Endothelial cell of umbilical vein (primary cell): ENCODE data around the gene MBTPS1. TPM values are rescaled to one million over a fixed set of nuclear protein-coding genes. Genes with fewer than 3 reads are reported as not detected.

Source experiments
- BruUV-seq: library from RNA; stranded (reverse); fragments of 400-500 nt; replicated peaks from 2 replicates; lab custom pipeline; 2021; lab: Mats Ljungman, UMichigan
- CTCF ChIA-PET: fragments of 300-600, 350-600 bp; sonication (Branson Sonifier 250); formaldehyde crosslinking; loops from one replicate; lab custom pipeline; 2021; ENCODE audit warnings: antibody characterized with exemption, inconsistent platforms; lab: Charles Lee
- POLR2A ChIA-PET: fragments of 300-600, 350-600 bp; sonication (Branson Sonifier 250); formaldehyde crosslinking; loops from one replicate; lab custom pipeline; 2021; ENCODE audit warnings: antibody characterized with exemption, inconsistent platforms; lab: Charles Lee
- DNase-seq: peaks from one replicate; pipeline ENCODE4 v3.0.0-alpha.2; 2011; ENCODE audit warnings: low read depth, low spot score
- FAIRE-seq: peaks from 2 replicates; lab custom pipeline; 2011; peaks lifted over from hg19 to GRCh38; lab: Jason Lieb, UNC
- H2AFZ ChIP-seq: 2 replicates; pipeline ENCODE4 v1.6.0; 2012; ENCODE audit warnings: low read depth, low read length, control low read depth, inconsistent platforms
- H3K27ac ChIP-seq: 2 replicates; pipeline ENCODE4 v1.5.1; 2011; ENCODE audit warnings: low read depth, mild to moderate bottlenecking, control low read depth, low read length, moderate library complexity; ENCODE audit not compliant: insufficient read depth
- H3K27me3 ChIP-seq, 2 experiments: 2 replicates each; pipeline versions ENCODE4 v1.6.0 to v1.6.1; 2011; ENCODE audit warnings: low read length in 2 of 2, mixed read lengths in 1 of 2; ENCODE audit not compliant: control insufficient read depth in 2 of 2, insufficient read depth in 2 of 2
- H3K36me3 ChIP-seq, 2 experiments: 2 replicates in 1 of 2; 3 replicates in 1 of 2; pipeline ENCODE4 v1.5.1; 2011; ENCODE audit warnings: low read length in 2 of 2, mild to moderate bottlenecking in 1 of 2, moderate library complexity in 1 of 2; ENCODE audit not compliant: control insufficient read depth in 2 of 2, insufficient read depth in 2 of 2; ENCODE audit errors: extremely low read depth in 1 of 2
- H3K4me1 ChIP-seq: 3 replicates; pipeline ENCODE4 v1.5.1; 2011; ENCODE audit warnings: mild to moderate bottlenecking, low read length; ENCODE audit not compliant: control insufficient read depth, insufficient read depth; ENCODE audit errors: extremely low read depth
- H3K4me2 ChIP-seq: 2 replicates; pipeline ENCODE4 v1.6.1; 2011; ENCODE audit warnings: low read length, control low read depth, mixed read lengths; ENCODE audit not compliant: insufficient read depth
- H3K4me3 ChIP-seq, 3 experiments: fragments of 200-600 bp in 1 of 3; sonication (generic), shearing (Covaris generic) in 1 of 3; replicated peaks in 1 of 3; 2 replicates each; pipeline ENCODE4 v1.5.1; 2011 to 2016; ENCODE audit warnings: control low read depth in 3 of 3, low read length in 3 of 3, mild to moderate bottlenecking in 2 of 3, inconsistent platforms in 1 of 3, low read depth in 1 of 3, moderate library complexity in 1 of 3; ENCODE audit not compliant: insufficient read depth in 1 of 3
- H3K79me2 ChIP-seq: 2 replicates; pipeline ENCODE4 v1.6.0; 2012; ENCODE audit warnings: low read length, inconsistent platforms; ENCODE audit not compliant: control insufficient read depth, insufficient read depth
- H3K9ac ChIP-seq: replicated peaks from 2 replicates; pipeline ENCODE3; 2011; ENCODE audit warnings: low read length, control low read depth; ENCODE audit not compliant: insufficient read depth; ENCODE audit errors: extremely low read depth
- H3K9me1 ChIP-seq: replicated peaks from 3 replicates; pipeline ENCODE4 v1.6.0; 2011; ENCODE audit warnings: mild to moderate bottlenecking, low read length; ENCODE audit not compliant: control insufficient read depth, insufficient read depth; ENCODE audit errors: extremely low read depth
- H3K9me3 ChIP-seq: replicated peaks from 2 replicates; pipeline ENCODE4 v1.5.1; 2012; ENCODE audit warnings: low read length, inconsistent platforms; ENCODE audit not compliant: control insufficient read depth, insufficient read depth
- H4K20me1 ChIP-seq: replicated peaks from 2 replicates; pipeline ENCODE3; 2011; ENCODE audit warnings: mild to moderate bottlenecking, low read length; ENCODE audit not compliant: control insufficient read depth, insufficient read depth; ENCODE audit errors: extremely low read depth
- EZH2 ChIP-seq: IDR thresholded peaks from 2 replicates; pipeline ENCODE4 v1.6.1; 2012; ENCODE audit warnings: borderline replicate concordance, low read depth, mild to moderate bottlenecking, moderate library complexity, low read length, inconsistent platforms; ENCODE audit not compliant: severe bottlenecking
- FOS ChIP-seq: IDR thresholded peaks from 2 replicates; pipeline ENCODE4 v1.6.1; 2011; ENCODE audit warnings: mild to moderate bottlenecking, low read length, moderate library complexity, borderline replicate concordance; ENCODE audit not compliant: insufficient read depth
- GATA2 ChIP-seq: IDR thresholded peaks from 2 replicates; pipeline ENCODE4 v1.7.0; 2011; ENCODE audit warnings: low read depth, mild to moderate bottlenecking, moderate library complexity, mixed read lengths, low read length; ENCODE audit not compliant: insufficient read length, insufficient read depth
- JUN ChIP-seq: IDR thresholded peaks from 2 replicates; pipeline ENCODE4 v1.6.1; 2011; ENCODE audit warnings: borderline replicate concordance, low read depth; ENCODE audit not compliant: insufficient read length, insufficient read depth
- MAX ChIP-seq: IDR thresholded peaks from 2 replicates; pipeline ENCODE4 v1.6.1; 2011; ENCODE audit not compliant: insufficient read depth, insufficient read length
- MYC ChIP-seq: IDR thresholded peaks from one replicate; pipeline ENCODE4 v1.6.1; 2011; ENCODE audit warnings: mild to moderate bottlenecking, low read depth, low read length
- POLR2A ChIP-seq: IDR thresholded peaks from 2 replicates; pipeline ENCODE4 v1.6.1; 2012; ENCODE audit warnings: low read depth, mild to moderate bottlenecking, control low read depth, low read length
- POLR2AphosphoS5 ChIP-seq: IDR thresholded peaks from 2 replicates; pipeline ENCODE4 v1.6.1; 2012; ENCODE audit warnings: low read depth, mild to moderate bottlenecking, control low read depth, low read length, moderate library complexity; ENCODE audit not compliant: insufficient read depth
- dilution Hi-C: fragments of 300-500 bp; cut with MboI; formaldehyde crosslinking; loops from one replicate; pipeline ENCODE4 v1.15.0; 2019; ENCODE audit warnings: low sequenced_read_pairs; ENCODE audit not compliant: extremely low pct_ligation_motif_present
- intact Hi-C: fragments of 100-400 bp; cut with micrococcal nuclease; formaldehyde crosslinking; loops from one replicate; pipeline ENCODE4 v1.10.0; 2022
- polyA plus RNA-seq, 4 experiments: library from polyadenylated mRNA; depleted of rRNA in 3 of 4; stranded (reverse) in 3 of 4; unstranded in 1 of 4; fragments of >200 nt; gene quantifications; 2 replicates each; pipeline versions ENCODE4 v1.2.1 to v1.2.3, GENCODE V29; 2011 to 2012; ENCODE audit warnings: missing spikeins in 1 of 4
- total RNA-seq: library from RNA; stranded (reverse); gene quantifications from 2 replicates; pipeline ENCODE4 v1.2.3, GENCODE V29; 2021
- TF ChIP-seq, protein P1 (sequence below), 2 donors: IDR thresholded peaks; 1 replicate in 1 of 2; 2 replicates in 1 of 2; pipeline ENCODE4 v1.5.1; 2011; ENCODE audit warnings: low read length in 2 of 2, mild to moderate bottlenecking in 2 of 2, moderate library complexity in 2 of 2, control low read depth in 1 of 2, inconsistent platforms in 1 of 2, low read depth in 1 of 2; ENCODE audit not compliant: insufficient read depth in 1 of 2; ENCODE audit errors: extremely low read depth in 1 of 2

Gene MBTPS1
- total and polyA plus RNA-seq, 2 donors (not counting 3 experiments of a cell fraction or from before 2014, with no cell fraction given): 82.3 to 99.6 TPM

DNA sequence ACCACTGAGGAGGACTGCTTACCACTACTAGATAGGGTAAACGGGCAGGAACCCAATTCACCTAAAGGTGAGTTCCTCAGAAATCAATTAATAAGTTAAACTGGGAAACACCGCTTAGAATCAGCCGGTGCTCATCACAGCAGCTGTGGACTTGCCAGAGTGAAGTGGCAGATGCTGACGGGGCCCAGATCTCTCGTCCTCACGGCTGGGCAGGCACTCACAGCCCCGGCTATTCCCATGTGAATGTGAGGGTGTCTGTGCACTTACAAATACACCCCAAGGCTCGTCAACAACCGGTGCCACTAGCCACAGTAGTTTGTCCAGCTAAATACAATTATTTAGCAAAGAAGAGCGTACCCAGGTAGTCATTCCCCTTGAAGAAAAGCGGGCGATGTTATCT is 29.7 kb downstream of the MBTPS1 start:
- Histone ChIP-seq H3K9ac (no peak overlapping the region), H2AFZ (no peak overlapping the region), H4K20me1 (no peaks in the 10 kb centered on the region), H3K9me1 (no peaks in the 10 kb centered on the region), H3K4me2 (no peak overlapping the region), H3K4me3 (no peak overlapping the region), H3K4me1 (no peaks in the 10 kb centered on the region), H3K27me3 (no peaks in the 10 kb centered on the region), H3K36me3 (peaks cover 18 to 48% of the 10 kb centered on the region in 2 experiments), H3K27ac (no peak overlapping the region), H3K9me3 (no peaks in the 10 kb centered on the region), H3K79me2 (no peaks in the 10 kb centered on the region)
- TF ChIP-seq POLR2A (no peak), JUN (no peak), FOS (no peak), POLR2AphosphoS5 (no peak), GATA2 (no peak), MAX (no peak), EZH2 (no peak), MYC (no peak)
- TF ChIP-seq, protein P1, sequence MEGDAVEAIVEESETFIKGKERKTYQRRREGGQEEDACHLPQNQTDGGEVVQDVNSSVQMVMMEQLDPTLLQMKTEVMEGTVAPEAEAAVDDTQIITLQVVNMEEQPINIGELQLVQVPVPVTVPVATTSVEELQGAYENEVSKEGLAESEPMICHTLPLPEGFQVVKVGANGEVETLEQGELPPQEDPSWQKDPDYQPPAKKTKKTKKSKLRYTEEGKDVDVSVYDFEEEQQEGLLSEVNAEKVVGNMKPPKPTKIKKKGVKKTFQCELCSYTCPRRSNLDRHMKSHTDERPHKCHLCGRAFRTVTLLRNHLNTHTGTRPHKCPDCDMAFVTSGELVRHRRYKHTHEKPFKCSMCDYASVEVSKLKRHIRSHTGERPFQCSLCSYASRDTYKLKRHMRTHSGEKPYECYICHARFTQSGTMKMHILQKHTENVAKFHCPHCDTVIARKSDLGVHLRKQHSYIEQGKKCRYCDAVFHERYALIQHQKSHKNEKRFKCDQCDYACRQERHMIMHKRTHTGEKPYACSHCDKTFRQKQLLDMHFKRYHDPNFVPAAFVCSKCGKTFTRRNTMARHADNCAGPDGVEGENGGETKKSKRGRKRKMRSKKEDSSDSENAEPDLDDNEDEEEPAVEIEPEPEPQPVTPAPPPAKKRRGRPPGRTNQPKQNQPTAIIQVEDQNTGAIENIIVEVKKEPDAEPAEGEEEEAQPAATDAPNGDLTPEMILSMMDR (IDR thresholded peaks at IDR 0.05; ENCODE audit: extremely low read depth in 1 of 2, insufficient read depth in 1 of 2, low read depth in 1 of 2, low read length in 2 of 2): no peak
- DNase-seq (no peak), FAIRE-seq (no peak)
- intact Hi-C loops (no loop called here), dilution Hi-C loops (no loop called here)
- POLR2A ChIA-PET: no interaction called here
- CTCF ChIA-PET: interaction anchor here (1.0 kb wide), 1 partner anchor 221 kb away, joined by 3 read pairs; no protein-coding TSS in a partner anchor
- no TSS peak for BruUV-seq
